ENCODE data around the gene SCUBE2.

SCUBE2 gene

DNA sequence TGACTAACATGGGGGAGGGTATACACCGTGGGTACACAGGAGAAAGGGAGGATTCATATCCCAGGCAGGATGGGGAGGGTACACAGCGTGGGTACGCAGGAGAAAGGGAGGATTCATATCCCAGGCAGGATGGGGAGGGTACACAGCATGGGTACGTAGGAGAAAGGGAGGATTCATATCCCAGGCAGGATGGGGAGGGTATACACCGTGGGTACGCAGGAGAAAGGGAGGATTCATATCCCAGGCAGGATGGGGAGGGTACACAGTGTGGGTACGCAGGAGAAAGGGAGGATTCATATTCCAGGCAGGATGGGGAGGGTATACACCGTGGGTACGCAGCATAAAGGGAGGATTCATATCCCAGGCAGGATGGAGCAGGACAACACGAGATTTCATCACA is 51.0 kb downstream of the SCUBE2 start (continued):
- TF ChIP-seq, protein P1, sequence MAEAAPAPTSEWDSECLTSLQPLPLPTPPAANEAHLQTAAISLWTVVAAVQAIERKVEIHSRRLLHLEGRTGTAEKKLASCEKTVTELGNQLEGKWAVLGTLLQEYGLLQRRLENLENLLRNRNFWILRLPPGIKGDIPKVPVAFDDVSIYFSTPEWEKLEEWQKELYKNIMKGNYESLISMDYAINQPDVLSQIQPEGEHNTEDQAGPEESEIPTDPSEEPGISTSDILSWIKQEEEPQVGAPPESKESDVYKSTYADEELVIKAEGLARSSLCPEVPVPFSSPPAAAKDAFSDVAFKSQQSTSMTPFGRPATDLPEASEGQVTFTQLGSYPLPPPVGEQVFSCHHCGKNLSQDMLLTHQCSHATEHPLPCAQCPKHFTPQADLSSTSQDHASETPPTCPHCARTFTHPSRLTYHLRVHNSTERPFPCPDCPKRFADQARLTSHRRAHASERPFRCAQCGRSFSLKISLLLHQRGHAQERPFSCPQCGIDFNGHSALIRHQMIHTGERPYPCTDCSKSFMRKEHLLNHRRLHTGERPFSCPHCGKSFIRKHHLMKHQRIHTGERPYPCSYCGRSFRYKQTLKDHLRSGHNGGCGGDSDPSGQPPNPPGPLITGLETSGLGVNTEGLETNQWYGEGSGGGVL (tag by site-specific recombination; IDR thresholded peaks at IDR 0.05), result no peak
- TF ChIP-seq ZNF530 (tag by site-specific recombination; IDR thresholded peaks at IDR 0.05; ENCODE audit: low read depth) (no peak), ZSCAN23 (tag by site-specific recombination; IDR thresholded peaks at IDR 0.05) (no peak), ZBTB7A (tag by site-specific recombination; IDR thresholded peaks at IDR 0.05; ENCODE audit: low read depth) (no peak)

DNA sequence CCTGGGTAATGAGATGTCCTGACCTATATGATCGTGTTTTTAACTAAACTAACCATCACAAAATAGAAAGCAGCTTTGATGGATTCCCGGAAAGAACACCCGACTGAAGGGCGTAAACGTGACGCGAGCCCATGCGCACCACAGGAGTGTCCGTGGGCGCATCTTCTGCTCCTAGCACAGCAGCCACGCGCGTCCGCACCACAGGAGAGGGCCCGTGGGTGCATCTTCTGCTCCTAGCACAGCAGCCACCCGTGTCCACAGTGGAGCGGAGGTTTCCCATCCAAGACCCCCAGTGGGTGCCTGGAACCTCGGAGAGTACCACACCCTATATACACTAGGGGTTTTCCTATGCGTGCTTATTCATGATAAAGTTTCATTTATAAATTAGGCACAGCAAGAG is 51.5 kb downstream of the SCUBE2 start:
- Histone ChIP-seq H3K9me3 (ENCODE audit: control insufficient read depth, insufficient read depth, low read depth, low read length) (no peaks in the 10 kb centered on the region), H3K36me3 (ENCODE audit: control insufficient read depth in 2 of 2, insufficient read depth in 1 of 2, low read length in 2 of 2) (no peaks in the 10 kb centered on the region), H3K27ac (ENCODE audit: extremely low read depth, low read depth, low read length) (no peak overlapping the region), H3K4me3 (ENCODE audit: low read depth, low read length) (no peak overlapping the region), H3K4me1 (ENCODE audit: control insufficient read depth, insufficient read depth, low read length) (no peaks in the 10 kb centered on the region)
- ChIA-PET CTCF (no interaction called here), POLR2A (no interaction called here)
- TF ChIP-seq ZNF791 (tag by site-specific recombination; IDR thresholded peaks at IDR 0.05) (no peak), ZBTB6 (tag by site-specific recombination; IDR thresholded peaks at IDR 0.05) (no peak), ZBTB11 (tag by site-specific recombination; conservative IDR thresholded peaks at IDR 0.05; ENCODE audit: low read depth) (no peak), ZFP69B (tag by site-specific recombination; IDR thresholded peaks at IDR 0.05) (no peak), ZNF571 (tag by site-specific recombination; IDR thresholded peaks at IDR 0.05) (no peak), ZNF670 (tag by site-specific recombination; IDR thresholded peaks at IDR 0.05; ENCODE audit: low read depth) (no peak), ZNF404 (tag by site-specific recombination; IDR thresholded peaks at IDR 0.05) (no peak), REPIN1 (tag by site-specific recombination; IDR thresholded peaks at IDR 0.05; ENCODE audit: low read depth) (no peak), SCRT2 (tag by site-specific recombination; IDR thresholded peaks at IDR 0.05) (no peak), ZNF518A (tag by site-specific recombination; conservative IDR thresholded peaks at IDR 0.05; ENCODE audit: low read depth) (no peak), ZNF248 (tag by site-specific recombination; IDR thresholded peaks at IDR 0.05) (no peak), ZNF521 (tag by site-specific recombination; IDR thresholded peaks at IDR 0.05) (no peak), ZNF624 (tag by site-specific recombination; IDR thresholded peaks at IDR 0.05) (no peak), ZNF157 (tag by site-specific recombination; IDR thresholded peaks at IDR 0.05) (no peak), PBX3 (CRISPR knock-in tag; IDR thresholded peaks at IDR 0.05) (no peak), ZNF133 (tag by site-specific recombination; IDR thresholded peaks at IDR 0.05) (no peak), ZNF37A (tag by site-specific recombination; IDR thresholded peaks at IDR 0.05) (no peak), ZNF114 (tag by site-specific recombination; IDR thresholded peaks at IDR 0.05) (no peak), ZNF175 (tag by site-specific recombination; IDR thresholded peaks at IDR 0.05) (no peak)
- TF ChIP-seq, protein P2, sequence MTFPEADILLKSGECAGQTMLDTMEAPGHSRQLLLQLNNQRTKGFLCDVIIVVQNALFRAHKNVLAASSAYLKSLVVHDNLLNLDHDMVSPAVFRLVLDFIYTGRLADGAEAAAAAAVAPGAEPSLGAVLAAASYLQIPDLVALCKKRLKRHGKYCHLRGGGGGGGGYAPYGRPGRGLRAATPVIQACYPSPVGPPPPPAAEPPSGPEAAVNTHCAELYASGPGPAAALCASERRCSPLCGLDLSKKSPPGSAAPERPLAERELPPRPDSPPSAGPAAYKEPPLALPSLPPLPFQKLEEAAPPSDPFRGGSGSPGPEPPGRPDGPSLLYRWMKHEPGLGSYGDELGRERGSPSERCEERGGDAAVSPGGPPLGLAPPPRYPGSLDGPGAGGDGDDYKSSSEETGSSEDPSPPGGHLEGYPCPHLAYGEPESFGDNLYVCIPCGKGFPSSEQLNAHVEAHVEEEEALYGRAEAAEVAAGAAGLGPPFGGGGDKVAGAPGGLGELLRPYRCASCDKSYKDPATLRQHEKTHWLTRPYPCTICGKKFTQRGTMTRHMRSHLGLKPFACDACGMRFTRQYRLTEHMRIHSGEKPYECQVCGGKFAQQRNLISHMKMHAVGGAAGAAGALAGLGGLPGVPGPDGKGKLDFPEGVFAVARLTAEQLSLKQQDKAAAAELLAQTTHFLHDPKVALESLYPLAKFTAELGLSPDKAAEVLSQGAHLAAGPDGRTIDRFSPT (tag by site-specific recombination; IDR thresholded peaks at IDR 0.05), result no peak
